HepG2 (cell line): ENCODE measurements around the gene HDAC5. TPM values are rescaled to one million over a fixed set of nuclear protein-coding genes. Genes with fewer than 3 reads are reported as not detected.

ENCODE experiments used
- ARID3A ChIP-seq: IDR thresholded peaks from 2 replicates; pipeline ENCODE4 v1.6.1; 2012; ENCODE audit warnings: low read depth, low read length, improper control_type of control experiment
- ARNT2 ChIP-seq: sonication (generic); formaldehyde crosslinking; IDR thresholded peaks from 2 replicates; pipeline ENCODE4 v1.8.0; 2022; ENCODE audit warnings: mild to moderate bottlenecking, low read depth, missing genetic modification reagents, moderate library complexity
- BATF2 ChIP-seq: sonication (generic); formaldehyde crosslinking; IDR thresholded peaks from 2 replicates; pipeline ENCODE4 v1.8.0; 2022; ENCODE audit warnings: mild to moderate bottlenecking, missing genetic modification reagents, moderate library complexity
- CBFB ChIP-seq: sonication (generic); formaldehyde crosslinking; IDR thresholded peaks from 2 replicates; pipeline ENCODE4 v1.4.0; 2020; ENCODE audit warnings: missing genetic modification reagents
- GRHL1 ChIP-seq: sonication (generic); formaldehyde crosslinking; conservative IDR thresholded peaks from 2 replicates; pipeline ENCODE4 v1.8.0; 2022; ENCODE audit warnings: missing genetic modification reagents
- HNRNPH1 ChIP-seq: fragments of 200-400 bp; formaldehyde crosslinking; optimal IDR thresholded peaks from 2 replicates; pipeline ENCODE3; 2017; ENCODE audit warnings: mild to moderate bottlenecking, low read depth, low read length
- KLF9 ChIP-seq: IDR thresholded peaks from 2 replicates; pipeline ENCODE4 v1.6.1; 2016; ENCODE audit warnings: low read depth
- MLXIP ChIP-seq: sonication (generic); formaldehyde crosslinking; IDR thresholded peaks from 2 replicates; pipeline ENCODE4 v1.9.0; 2021; ENCODE audit warnings: missing genetic modification reagents, borderline replicate concordance
- MTERF4 ChIP-seq: sonication (generic); formaldehyde crosslinking; IDR thresholded peaks from 2 replicates; pipeline ENCODE4 v1.8.0; 2023; ENCODE audit warnings: mild to moderate bottlenecking, missing genetic modification reagents
- NFKB2 ChIP-seq: sonication (generic); formaldehyde crosslinking; IDR thresholded peaks from 2 replicates; pipeline ENCODE4 v1.4.0; 2020; ENCODE audit warnings: missing genetic modification reagents, borderline replicate concordance
- RFX5 ChIP-seq: IDR thresholded peaks from 2 replicates; pipeline ENCODE4 v1.6.1; 2011; ENCODE audit warnings: low read depth, low read length, improper control_type of control experiment
- SUZ12 ChIP-seq: fragments of 150-350 bp; IDR thresholded peaks from 2 replicates; pipeline ENCODE4 v1.6.1; 2014; ENCODE audit warnings: low read depth, low read length
- ZGPAT ChIP-seq: IDR thresholded peaks from 2 replicates; pipeline ENCODE4 v1.6.1; 2016; ENCODE audit warnings: mild to moderate bottlenecking
- ZNF136 ChIP-seq: sonication (generic); formaldehyde crosslinking; IDR thresholded peaks from 2 replicates; pipeline ENCODE4 v1.8.1; 2022; ENCODE audit warnings: low read depth, mild to moderate bottlenecking, moderate library complexity, missing genetic modification reagents
- ZNF329 ChIP-seq: sonication (generic); formaldehyde crosslinking; IDR thresholded peaks from 2 replicates; pipeline ENCODE4 v1.9.0; 2021; ENCODE audit warnings: low read depth, mild to moderate bottlenecking, missing genetic modification reagents
- ZSCAN12 ChIP-seq: sonication (generic); formaldehyde crosslinking; IDR thresholded peaks from 2 replicates; pipeline ENCODE4 v1.9.0; 2021; ENCODE audit warnings: mild to moderate bottlenecking, missing genetic modification reagents
- polyA plus RNA-seq, 8 experiments: library from polyadenylated mRNA; depleted of rRNA in 3 of 8; stranded (reverse) in 7 of 8; unstranded in 1 of 8; fragments of >200 nt; fragmentation: Illumina TruSeq in 4 of 8; extraction: Trizol in 4 of 8; gene quantifications; 2 replicates each; pipeline versions ENCODE4 v1.2.1 to v1.2.3, GENCODE V29; 2011 to 2016; ENCODE audit warnings: low read depth in 4 of 8, missing spikeins in 1 of 8, mixed read lengths in 1 of 8; ENCODE audit not compliant: insufficient read depth in 1 of 8
- total RNA-seq, 5 experiments: library from RNA; depleted of rRNA; stranded (reverse); fragments of >200 nt; fragmentation: Illumina TruSeq; extraction: Trizol; gene quantifications; 2 replicates each; pipeline ENCODE4 v1.2.3, GENCODE V29; 2016; ENCODE audit warnings: low read depth in 1 of 5

The HDAC5 gene
- total and polyA plus RNA-seq, 2 of the 13 experiments (the other 11 are each of a cell fraction or from before 2014, with no cell fraction given) = 46.4 to 85.4 TPM

- TF ChIP-seq MTERF4 (CRISPR knock-in tag) = peak; percentile 95
- peak; percentile 76; the same call in 1 of the 2 replicates for TF ChIP-seq ARID3A
- peak; percentile 91 for TF ChIP-seq ARNT2
- TF ChIP-seq SUZ12 = no peak
- no peak for TF ChIP-seq MLXIP (CRISPR knock-in tag)
- TF ChIP-seq ZNF329 (CRISPR knock-in tag) = no peak; the same call in none of the 2 replicates
- TF ChIP-seq BATF2 (CRISPR knock-in tag) = peak; percentile 71; the same call in 1 of the 2 replicates
- TF ChIP-seq RFX5 = peak; percentile 16; the same call in 1 of the 2 replicates
- TF ChIP-seq ZSCAN12 (CRISPR knock-in tag) = no peak
- TF ChIP-seq KLF9 (CRISPR knock-in tag) = peak; percentile 74; the same call in 1 of the 2 replicates
- TF ChIP-seq CBFB (CRISPR knock-in tag) = peak; percentile 88
- TF ChIP-seq GRHL1 (CRISPR knock-in tag) = no peak
- peak; percentile 59; the same call in 1 of the 2 replicates for TF ChIP-seq ZNF136 (CRISPR knock-in tag)
- TF ChIP-seq HNRNPH1 = peak; percentile 79
- TF ChIP-seq NFKB2 (CRISPR knock-in tag) = peak; percentile 80; the same call in 1 of the 2 replicates
- peak; percentile 99 for TF ChIP-seq ZGPAT (CRISPR knock-in tag)
Measured at GRCh38 chr17:44110823-44111633, 12.4 kb downstream of the HDAC5 start (continued).
